B cell (primary cell): ENCODE data around the gene NPC2.

Experiments
- EZH2 ChIP-seq: IDR thresholded peaks from 2 replicates; pipeline ENCODE4 v1.6.1; 2012; ENCODE audit warnings: borderline replicate concordance, low read depth, mild to moderate bottlenecking, moderate library complexity, low read length; ENCODE audit not compliant: insufficient read depth, poor library complexity, severe bottlenecking
- TF ChIP-seq, protein P1 (sequence below): fragments of 200-600 bp; IDR thresholded peaks from one replicate; pipeline ENCODE4 v1.8.0; 2022; ENCODE audit warnings: antibody characterized with exemption, mild to moderate bottlenecking

DNA sequence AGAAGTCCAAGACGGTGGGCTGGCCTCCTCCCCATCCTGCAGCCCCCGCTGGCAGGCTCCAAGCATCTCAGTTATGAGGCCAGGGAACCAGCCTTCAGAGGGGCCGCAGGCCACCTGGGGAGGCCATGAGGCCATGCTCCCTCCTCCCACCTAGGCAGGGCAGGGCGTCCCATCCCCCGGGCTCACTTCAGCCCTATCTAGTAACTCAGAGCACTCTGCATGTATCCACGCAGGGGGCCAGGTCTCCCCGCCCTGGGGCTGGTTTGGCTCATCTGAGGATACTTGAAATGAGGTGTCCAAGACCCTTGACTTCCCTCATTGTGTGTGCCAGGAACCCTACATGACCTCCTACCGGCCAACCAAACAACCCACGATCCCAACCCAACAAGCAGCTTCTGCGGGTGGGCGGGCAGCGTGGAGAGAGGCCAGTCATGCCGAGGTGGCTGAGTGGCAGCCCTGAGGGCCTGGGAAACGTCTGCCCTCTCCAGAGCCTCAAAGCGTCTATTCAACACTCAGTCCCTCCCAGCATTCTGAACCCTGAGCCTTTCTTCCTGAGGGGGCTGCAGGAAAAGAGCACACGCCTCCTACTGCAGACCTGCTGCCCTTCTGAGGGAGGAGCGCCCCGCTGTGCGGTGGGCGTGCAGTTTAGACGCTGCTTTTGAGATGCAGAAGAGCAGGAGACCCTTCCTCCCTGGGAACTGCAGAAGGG, 17.3 kb upstream of the NPC2 start:
- TF ChIP-seq, protein P1, sequence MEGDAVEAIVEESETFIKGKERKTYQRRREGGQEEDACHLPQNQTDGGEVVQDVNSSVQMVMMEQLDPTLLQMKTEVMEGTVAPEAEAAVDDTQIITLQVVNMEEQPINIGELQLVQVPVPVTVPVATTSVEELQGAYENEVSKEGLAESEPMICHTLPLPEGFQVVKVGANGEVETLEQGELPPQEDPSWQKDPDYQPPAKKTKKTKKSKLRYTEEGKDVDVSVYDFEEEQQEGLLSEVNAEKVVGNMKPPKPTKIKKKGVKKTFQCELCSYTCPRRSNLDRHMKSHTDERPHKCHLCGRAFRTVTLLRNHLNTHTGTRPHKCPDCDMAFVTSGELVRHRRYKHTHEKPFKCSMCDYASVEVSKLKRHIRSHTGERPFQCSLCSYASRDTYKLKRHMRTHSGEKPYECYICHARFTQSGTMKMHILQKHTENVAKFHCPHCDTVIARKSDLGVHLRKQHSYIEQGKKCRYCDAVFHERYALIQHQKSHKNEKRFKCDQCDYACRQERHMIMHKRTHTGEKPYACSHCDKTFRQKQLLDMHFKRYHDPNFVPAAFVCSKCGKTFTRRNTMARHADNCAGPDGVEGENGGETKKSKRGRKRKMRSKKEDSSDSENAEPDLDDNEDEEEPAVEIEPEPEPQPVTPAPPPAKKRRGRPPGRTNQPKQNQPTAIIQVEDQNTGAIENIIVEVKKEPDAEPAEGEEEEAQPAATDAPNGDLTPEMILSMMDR = no peak
- no peak for TF ChIP-seq EZH2
